HepG2 (cell line): ENCODE data around the gene FANCE. TPM values are rescaled to one million over a fixed set of nuclear protein-coding genes. Genes with fewer than 3 reads are reported as not detected.

Source experiments
- AHR ChIP-seq: IDR thresholded peaks from 2 replicates; pipeline ENCODE4 v1.6.1; 2018; ENCODE audit warnings: missing genetic modification reagents, missing compliant biosample characterization
- ATF7 ChIP-seq, 2 experiments: fragments of 450-650 bp in 1 of 2; sonication (generic) in 1 of 2; formaldehyde crosslinking in 1 of 2; IDR thresholded peaks; 2 replicates each; pipeline versions ENCODE4 v1.4.0 to v1.6.1; 2016 to 2020; ENCODE audit warnings: antibody characterized with exemption in 1 of 2, mild to moderate bottlenecking in 1 of 2, missing genetic modification reagents in 1 of 2
- BRF2 ChIP-seq: sonication (generic); formaldehyde crosslinking; IDR thresholded peaks from 2 replicates; pipeline ENCODE4 v1.8.1; 2022; ENCODE audit warnings: mild to moderate bottlenecking, missing genetic modification reagents
- CC2D1A ChIP-seq: sonication (generic); formaldehyde crosslinking; IDR thresholded peaks from 2 replicates; pipeline ENCODE4 v1.8.1; 2023; ENCODE audit warnings: mild to moderate bottlenecking, missing genetic modification reagents
- CENPX ChIP-seq: sonication (generic); formaldehyde crosslinking; IDR thresholded peaks from 2 replicates; pipeline ENCODE4 v1.9.0; 2021; ENCODE audit warnings: mild to moderate bottlenecking, missing genetic modification reagents, moderate library complexity
- DMAP1 ChIP-seq: IDR thresholded peaks from 2 replicates; pipeline ENCODE4 v1.6.1; 2016
- DNMT1 ChIP-seq: sonication (generic); formaldehyde crosslinking; IDR thresholded peaks from 2 replicates; pipeline ENCODE4 v1.5.1; 2020; ENCODE audit warnings: mild to moderate bottlenecking, missing genetic modification reagents
- FIP1L1 ChIP-seq: fragments of 200-400 bp; formaldehyde crosslinking; IDR thresholded peaks from 2 replicates; pipeline ENCODE4 v1.6.1; 2018; ENCODE audit warnings: low read depth, mild to moderate bottlenecking, low read length, moderate library complexity, borderline replicate concordance; ENCODE audit not compliant: insufficient read depth
- FOXP1 ChIP-seq, 2 experiments: fragments of 450-650 bp in 1 of 2; IDR thresholded peaks; 2 replicates each; pipeline ENCODE4 v1.6.1; 2017 to 2018; ENCODE audit warnings: antibody characterized with exemption in 1 of 2
- HIVEP1 ChIP-seq: sonication (generic); formaldehyde crosslinking; IDR thresholded peaks from 2 replicates; pipeline ENCODE4 v1.4.0; 2020; ENCODE audit warnings: mild to moderate bottlenecking, missing genetic modification reagents
- HNRNPH1 ChIP-seq: fragments of 200-400 bp; formaldehyde crosslinking; optimal IDR thresholded peaks from 2 replicates; pipeline ENCODE3; 2017; ENCODE audit warnings: mild to moderate bottlenecking, low read depth, low read length
- HOXD1 ChIP-seq: sonication (generic); formaldehyde crosslinking; IDR thresholded peaks from 2 replicates; pipeline ENCODE4 v1.5.0; 2020; ENCODE audit warnings: missing genetic modification reagents
- IKZF4 ChIP-seq: sonication (generic); formaldehyde crosslinking; IDR thresholded peaks from 2 replicates; pipeline ENCODE4 v1.5.1; 2020; ENCODE audit warnings: borderline replicate concordance, mild to moderate bottlenecking, low read depth, missing genetic modification reagents; ENCODE audit errors: not compliant biosample characterization
- ISL2 ChIP-seq: sonication (generic); formaldehyde crosslinking; IDR thresholded peaks from 2 replicates; pipeline ENCODE4 v1.5.0; 2020; ENCODE audit warnings: missing genetic modification reagents
- JUND ChIP-seq: sonication (generic); formaldehyde crosslinking; IDR thresholded peaks from 2 replicates; pipeline ENCODE4 v1.8.0; 2022; ENCODE audit warnings: mild to moderate bottlenecking, missing genetic modification reagents
- KDM3A ChIP-seq: IDR thresholded peaks from 2 replicates; pipeline ENCODE4 v1.6.1; 2018; ENCODE audit warnings: low read depth, missing compliant biosample characterization
- MIER3 ChIP-seq: IDR thresholded peaks from 2 replicates; pipeline ENCODE4 v1.6.1; 2016; ENCODE audit warnings: missing compliant biosample characterization, borderline replicate concordance
- NFE2L2 ChIP-seq: fragments of 150-350 bp; IDR thresholded peaks from 2 replicates; pipeline ENCODE4 v1.6.1; 2014; ENCODE audit warnings: low read length
- RBFOX2 ChIP-seq: fragments of 200-400 bp; formaldehyde crosslinking; IDR thresholded peaks from 2 replicates; pipeline ENCODE4 v1.6.1; 2017; ENCODE audit warnings: low read depth, mild to moderate bottlenecking, low read length
- SIX1 ChIP-seq: sonication (generic); formaldehyde crosslinking; IDR thresholded peaks from 2 replicates; pipeline ENCODE4 v1.4.0; 2020; ENCODE audit warnings: missing genetic modification reagents, borderline replicate concordance
- SNAI1 ChIP-seq: sonication (generic); formaldehyde crosslinking; IDR thresholded peaks from 2 replicates; pipeline ENCODE4 v1.5.0; 2020; ENCODE audit warnings: mild to moderate bottlenecking, missing genetic modification reagents, borderline replicate concordance
- TAF1 ChIP-seq: sonication (generic); formaldehyde crosslinking; IDR thresholded peaks from 2 replicates; pipeline ENCODE4 v1.4.0; 2020; ENCODE audit warnings: missing genetic modification reagents
- TBP ChIP-seq: sonication (generic); formaldehyde crosslinking; IDR thresholded peaks from 2 replicates; pipeline ENCODE4 v1.5.0; 2020; ENCODE audit warnings: missing genetic modification reagents
- ZBTB1 ChIP-seq: sonication (generic); formaldehyde crosslinking; IDR thresholded peaks from 2 replicates; pipeline ENCODE4 v1.4.0; 2020; ENCODE audit warnings: missing genetic modification reagents, borderline replicate concordance
- ZHX1 ChIP-seq: sonication (generic); formaldehyde crosslinking; IDR thresholded peaks from 2 replicates; pipeline ENCODE4 v1.8.1; 2022; ENCODE audit warnings: low read depth, mild to moderate bottlenecking, missing genetic modification reagents
- ZNF547 ChIP-seq: sonication (generic); formaldehyde crosslinking; IDR thresholded peaks from 2 replicates; pipeline ENCODE4 v1.5.1; 2020; ENCODE audit warnings: mild to moderate bottlenecking, missing genetic modification reagents
- ZNF746 ChIP-seq: sonication (generic); formaldehyde crosslinking; IDR thresholded peaks from 2 replicates; pipeline ENCODE4 v1.8.0; 2022; ENCODE audit warnings: mild to moderate bottlenecking, missing genetic modification reagents
- ZSCAN29 ChIP-seq: sonication (generic); formaldehyde crosslinking; conservative IDR thresholded peaks from 2 replicates; pipeline ENCODE4 v1.4.0; 2020; ENCODE audit warnings: mild to moderate bottlenecking, missing genetic modification reagents
- polyA plus RNA-seq, 8 experiments: library from polyadenylated mRNA; depleted of rRNA in 3 of 8; stranded (reverse) in 7 of 8; unstranded in 1 of 8; fragments of >200 nt; fragmentation: Illumina TruSeq in 4 of 8; extraction: Trizol in 4 of 8; gene quantifications; 2 replicates each; pipeline versions ENCODE4 v1.2.1 to v1.2.3, GENCODE V29; 2011 to 2016; ENCODE audit warnings: low read depth in 4 of 8, missing spikeins in 1 of 8, mixed read lengths in 1 of 8; ENCODE audit not compliant: insufficient read depth in 1 of 8
- total RNA-seq, 5 experiments: library from RNA; depleted of rRNA; stranded (reverse); fragments of >200 nt; fragmentation: Illumina TruSeq; extraction: Trizol; gene quantifications; 2 replicates each; pipeline ENCODE4 v1.2.3, GENCODE V29; 2016; ENCODE audit warnings: low read depth in 1 of 5

Gene FANCE
- total and polyA plus RNA-seq, 2 of the 13 experiments (the other 11 are each of a cell fraction or from before 2014, with no cell fraction given), result 7.1 to 11.2 TPM

GRCh38 chr6:35452183-35453090 is at the start of gene FANCE (continued):
- TF ChIP-seq JUND (CRISPR knock-in tag), result no peak
- no peak for TF ChIP-seq ZSCAN29 (CRISPR knock-in tag)
- no peak for TF ChIP-seq CENPX
- no peak for TF ChIP-seq CC2D1A
- peak; percentile 82 for TF ChIP-seq RBFOX2
- TF ChIP-seq KDM3A (CRISPR knock-in tag), result peak; percentile 74; the same call in 1 of the 2 replicates
- TF ChIP-seq ZHX1 (CRISPR knock-in tag), result no peak
- TF ChIP-seq SNAI1 (CRISPR knock-in tag), result no peak
- TF ChIP-seq TBP (CRISPR knock-in tag), result 0 out of 2 replicates have a peak, but pooled peaks have one; percentile 16
- TF ChIP-seq ATF7 (IDR thresholded peaks at IDR 0.05), result no peak
- no peak for TF ChIP-seq ATF7 (CRISPR knock-in tag; IDR thresholded peaks at IDR 0.05)
- TF ChIP-seq DNMT1 (CRISPR knock-in tag), result no peak; the same call in 1 of the 2 replicates
- TF ChIP-seq HIVEP1, result no peak
- 0 out of 2 replicates have a peak, but pooled peaks have one; percentile 80 for TF ChIP-seq MIER3
- TF ChIP-seq AHR (CRISPR knock-in tag), result 0 out of 2 replicates have a peak, but pooled peaks have one; percentile 24
- TF ChIP-seq DMAP1 (CRISPR knock-in tag), result peak; percentile 78; the same call in 1 of the 2 replicates
- no peak for TF ChIP-seq ZBTB1 (CRISPR knock-in tag)
- TF ChIP-seq NFE2L2, result no peak
- no peak; the same call in 1 of the 2 replicates for TF ChIP-seq ISL2
- peak; percentile 52; the same call in 1 of the 2 replicates for TF ChIP-seq HOXD1 (CRISPR knock-in tag)
- no peak for TF ChIP-seq SIX1 (CRISPR knock-in tag)
- TF ChIP-seq BRF2, result peak; percentile 98
- no peak for TF ChIP-seq FOXP1 (IDR thresholded peaks at IDR 0.05)
- TF ChIP-seq FOXP1 (CRISPR knock-in tag; IDR thresholded peaks at IDR 0.05), result peak; percentile 40
- peak; percentile 93 for TF ChIP-seq IKZF4 (CRISPR knock-in tag)
- peak; percentile 75 for TF ChIP-seq TAF1 (CRISPR knock-in tag)
- no peak for TF ChIP-seq HNRNPH1
- TF ChIP-seq FIP1L1, result no peak
- no peak for TF ChIP-seq ZNF746 (CRISPR knock-in tag)
- TF ChIP-seq ZNF547, result peak; percentile 96; the same call in 1 of the 2 replicates
